ENCODE results near the gene PRKCZ.

DNA sequence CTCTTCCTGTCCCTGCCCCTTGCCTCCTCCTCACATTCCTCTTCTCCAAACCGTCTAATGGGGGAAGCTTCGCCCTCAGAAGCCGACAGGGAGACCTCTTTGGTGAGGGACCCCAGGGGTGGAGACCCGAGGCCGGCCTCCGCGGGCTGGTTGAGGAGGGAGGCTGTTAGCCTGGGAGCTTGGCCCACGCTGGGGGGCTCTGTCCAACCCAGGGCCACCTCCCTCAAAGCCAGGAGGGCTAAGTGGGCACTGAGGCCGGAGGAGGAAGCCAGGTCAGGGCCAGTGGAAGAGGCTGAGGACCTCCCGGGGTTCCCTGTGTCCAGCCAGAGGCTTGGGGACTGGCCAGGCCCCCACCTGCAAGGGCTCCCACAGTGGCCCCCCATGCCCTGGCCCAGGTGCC lies 25.8 kb upstream of the PRKCZ start:
- TF ChIP-seq, protein P1, sequence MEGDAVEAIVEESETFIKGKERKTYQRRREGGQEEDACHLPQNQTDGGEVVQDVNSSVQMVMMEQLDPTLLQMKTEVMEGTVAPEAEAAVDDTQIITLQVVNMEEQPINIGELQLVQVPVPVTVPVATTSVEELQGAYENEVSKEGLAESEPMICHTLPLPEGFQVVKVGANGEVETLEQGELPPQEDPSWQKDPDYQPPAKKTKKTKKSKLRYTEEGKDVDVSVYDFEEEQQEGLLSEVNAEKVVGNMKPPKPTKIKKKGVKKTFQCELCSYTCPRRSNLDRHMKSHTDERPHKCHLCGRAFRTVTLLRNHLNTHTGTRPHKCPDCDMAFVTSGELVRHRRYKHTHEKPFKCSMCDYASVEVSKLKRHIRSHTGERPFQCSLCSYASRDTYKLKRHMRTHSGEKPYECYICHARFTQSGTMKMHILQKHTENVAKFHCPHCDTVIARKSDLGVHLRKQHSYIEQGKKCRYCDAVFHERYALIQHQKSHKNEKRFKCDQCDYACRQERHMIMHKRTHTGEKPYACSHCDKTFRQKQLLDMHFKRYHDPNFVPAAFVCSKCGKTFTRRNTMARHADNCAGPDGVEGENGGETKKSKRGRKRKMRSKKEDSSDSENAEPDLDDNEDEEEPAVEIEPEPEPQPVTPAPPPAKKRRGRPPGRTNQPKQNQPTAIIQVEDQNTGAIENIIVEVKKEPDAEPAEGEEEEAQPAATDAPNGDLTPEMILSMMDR (IDR thresholded peaks at IDR 0.05): no peak
- no peak for TF ChIP-seq POLR2A (IDR thresholded peaks at IDR 0.05)
